RWPE2 (cell line): ENCODE measurements around the gene OR1L8.

Experiments
- ATAC-seq: fragments of 200-7000 bp; cut with Tn5 transposase; 3 replicates; pipeline ENCODE4 v1.9.1; 2021; ENCODE audit warnings: low read depth
- DNase-seq: peaks from one replicate; pipeline ENCODE4 v3.0.0-alpha.2; 2020; ENCODE audit warnings: low spot score
- H3K27ac ChIP-seq: fragments of 450-650 bp; 2 replicates; pipeline ENCODE4 v1.5.1; 2017; ENCODE audit warnings: mild to moderate bottlenecking; ENCODE audit not compliant: poor library complexity, severe bottlenecking
- H3K27me3 ChIP-seq: fragments of 250-450 bp; sonication (Bioruptor Pico); 2 replicates; pipeline ENCODE4 v1.5.1; 2021; ENCODE audit warnings: mild to moderate bottlenecking, moderate library complexity; ENCODE audit not compliant: insufficient read depth, poor library complexity, severe bottlenecking
- H3K36me3 ChIP-seq: fragments of 250-450 bp; sonication (Bioruptor Pico); 2 replicates; pipeline ENCODE4 v1.5.1; 2020; ENCODE audit warnings: low read depth, mild to moderate bottlenecking, moderate library complexity
- H3K4me1 ChIP-seq: fragments of 250-450 bp; sonication (Bioruptor Pico); 2 replicates; pipeline ENCODE4 v1.5.1; 2021; ENCODE audit warnings: mild to moderate bottlenecking, moderate library complexity; ENCODE audit not compliant: insufficient read depth, poor library complexity, severe bottlenecking
- H3K4me3 ChIP-seq: fragments of 250-450 bp; sonication (Bioruptor Pico); 2 replicates; pipeline ENCODE4 v1.5.1; 2021; ENCODE audit warnings: mild to moderate bottlenecking, moderate library complexity; ENCODE audit not compliant: severe bottlenecking
- H3K9me3 ChIP-seq: fragments of 250-450 bp; sonication (Bioruptor Pico); 2 replicates; pipeline ENCODE4 v1.5.1; 2021; ENCODE audit warnings: mild to moderate bottlenecking, moderate library complexity; ENCODE audit not compliant: severe bottlenecking
- TF ChIP-seq, protein P1 (sequence below): fragments of 450-650 bp; IDR thresholded peaks from one replicate; pipeline ENCODE4 v1.5.1; 2017; ENCODE audit warnings: mild to moderate bottlenecking, moderate library complexity; ENCODE audit not compliant: poor library complexity, severe bottlenecking

OR1L8 gene

GRCh38 chr9:122605691-122606090, 22.5 kb upstream of the OR1L8 start:
- DNase-seq = no peak
- Histone ChIP-seq H3K4me3 (no peak overlapping the region), H3K36me3 (no peaks in the 10 kb centered on the region), H3K4me1 (no peaks in the 10 kb centered on the region), H3K27me3 (peaks cover 4% of the 10 kb centered on the region), H3K9me3 (no peaks in the 10 kb centered on the region), H3K27ac (no peak overlapping the region)
- TF ChIP-seq, protein P1, sequence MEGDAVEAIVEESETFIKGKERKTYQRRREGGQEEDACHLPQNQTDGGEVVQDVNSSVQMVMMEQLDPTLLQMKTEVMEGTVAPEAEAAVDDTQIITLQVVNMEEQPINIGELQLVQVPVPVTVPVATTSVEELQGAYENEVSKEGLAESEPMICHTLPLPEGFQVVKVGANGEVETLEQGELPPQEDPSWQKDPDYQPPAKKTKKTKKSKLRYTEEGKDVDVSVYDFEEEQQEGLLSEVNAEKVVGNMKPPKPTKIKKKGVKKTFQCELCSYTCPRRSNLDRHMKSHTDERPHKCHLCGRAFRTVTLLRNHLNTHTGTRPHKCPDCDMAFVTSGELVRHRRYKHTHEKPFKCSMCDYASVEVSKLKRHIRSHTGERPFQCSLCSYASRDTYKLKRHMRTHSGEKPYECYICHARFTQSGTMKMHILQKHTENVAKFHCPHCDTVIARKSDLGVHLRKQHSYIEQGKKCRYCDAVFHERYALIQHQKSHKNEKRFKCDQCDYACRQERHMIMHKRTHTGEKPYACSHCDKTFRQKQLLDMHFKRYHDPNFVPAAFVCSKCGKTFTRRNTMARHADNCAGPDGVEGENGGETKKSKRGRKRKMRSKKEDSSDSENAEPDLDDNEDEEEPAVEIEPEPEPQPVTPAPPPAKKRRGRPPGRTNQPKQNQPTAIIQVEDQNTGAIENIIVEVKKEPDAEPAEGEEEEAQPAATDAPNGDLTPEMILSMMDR = no peak
- no peak for ATAC-seq

- Histone ChIP-seq H3K4me1 (peaks cover 8% of the 10 kb centered on the region), H3K9me3 (no peaks in the 10 kb centered on the region), H3K4me3 (no peak overlapping the region), H3K27me3 (no peaks in the 10 kb centered on the region), H3K27ac (no peak overlapping the region), H3K36me3 (no peaks in the 10 kb centered on the region; the same call in 1 of the 2 replicates)
- DNase-seq (no peak), ATAC-seq (peak; percentile 93)
- TF ChIP-seq, protein P1 = no peak
Measured at GRCh38 chr9:122580360-122580759, 2.8 kb downstream of the OR1L8 start.

DNA sequence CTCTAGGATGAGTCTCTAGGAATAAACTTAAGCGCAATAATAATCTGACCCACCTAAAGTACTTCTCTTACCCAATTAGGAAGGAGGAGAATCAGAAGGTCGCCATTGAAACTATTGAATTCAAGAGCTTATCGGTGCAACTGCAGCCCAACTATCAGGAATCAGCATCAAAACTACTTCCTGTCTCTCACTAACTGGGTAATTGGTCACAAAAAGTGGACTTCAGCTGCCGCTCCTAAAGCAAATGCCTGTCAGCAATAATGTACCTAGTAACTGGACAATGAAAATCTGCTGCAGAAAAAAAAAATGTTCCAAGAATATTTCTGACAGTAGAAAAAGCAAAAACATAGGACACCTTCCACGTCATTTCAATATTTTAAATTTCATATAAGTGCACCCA, 3.3 kb downstream of the OR1L8 start:
- Histone ChIP-seq H3K36me3 (no peaks in the 10 kb centered on the region; the same call in 1 of the 2 replicates), H3K27ac (no peak overlapping the region), H3K9me3 (no peaks in the 10 kb centered on the region), H3K4me3 (no peak overlapping the region), H3K4me1 (peaks cover 8% of the 10 kb centered on the region), H3K27me3 (no peaks in the 10 kb centered on the region)
- ATAC-seq = no peak
- TF ChIP-seq, protein P1 = no peak
- DNase-seq = no peak

- H3K9me3 ChIP-seq = no peaks in the 10 kb centered on the region
- no peak for ATAC-seq
Measured at GRCh38 chr9:122572456-122572855, 10.7 kb downstream of the OR1L8 start.

DNA sequence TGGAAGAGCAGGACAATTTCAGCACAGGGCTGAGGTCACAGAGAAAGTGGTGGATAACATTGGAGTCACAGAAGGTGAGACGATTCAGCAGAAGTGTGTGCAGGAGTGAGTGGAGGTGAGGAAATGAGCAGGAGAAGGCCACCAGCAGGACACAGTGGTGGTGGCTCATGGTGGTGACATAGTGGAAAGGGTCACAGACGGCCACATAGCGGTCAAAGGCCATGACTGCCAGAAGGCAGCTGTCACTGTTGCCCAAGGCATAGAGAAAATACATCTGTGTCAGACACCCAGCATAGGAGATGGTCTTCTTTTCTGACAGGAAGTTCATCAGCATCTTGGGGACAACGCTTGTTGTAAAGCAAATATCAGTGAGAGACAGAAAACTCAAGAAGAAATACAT, 15.3 kb downstream of the OR1L8 start:
- Histone ChIP-seq H3K27me3 (no peaks in the 10 kb centered on the region), H3K9me3 (no peaks in the 10 kb centered on the region), H3K36me3 (no peaks in the 10 kb centered on the region), H3K27ac (no peak overlapping the region), H3K4me3 (no peak overlapping the region), H3K4me1 (no peaks in the 10 kb centered on the region)
- TF ChIP-seq, protein P1 = no peak
- ATAC-seq (no peak), DNase-seq (no peak)

More at GRCh38 chr9:122572456-122572855, 10.7 kb downstream of the OR1L8 start:
- DNase-seq = no peak
- no peak overlapping the region for H3K4me3 ChIP-seq
- H3K4me1 ChIP-seq = no peaks in the 10 kb centered on the region
- no peaks in the 10 kb centered on the region for H3K36me3 ChIP-seq
- H3K27me3 ChIP-seq = no peaks in the 10 kb centered on the region
- H3K27ac ChIP-seq = no peak overlapping the region
- TF ChIP-seq, protein P1 = no peak
